C4-2B (cell line): ENCODE measurements around the gene FAM228A.
"Not testable (repeated sequence)": the region's sequence is repeated elsewhere in the genome, so short reads cannot be mapped to it uniquely, and the experiment has no call there.

ENCODE experiments used
- H3K27ac ChIP-seq: fragments of 450-650 bp; 2 replicates; pipeline ENCODE4 v1.5.1; 2017
- CTCF ChIP-seq: fragments of 450-650 bp; conservative IDR thresholded peaks from 2 replicates; pipeline ENCODE4 v1.5.1; 2017; ENCODE audit warnings: mild to moderate bottlenecking
- ZFX ChIP-seq: fragments of 450-650 bp; IDR thresholded peaks from 2 replicates; pipeline ENCODE4 v1.6.1; 2017

Gene FAM228A

GRCh38 chr2:24174851-24175277, at the start of gene FAM228A:
TSS of gene FAM228A (plus strand) at chr2:24175053. CDS start at chr2:24175481, 428 bp downstream.
- no peak within 1 kb of the TSS for H3K27ac ChIP-seq
- no peak for TF ChIP-seq ZFX
- TF ChIP-seq CTCF: no peak

GRCh38 chr2:24125956-24126355, 48.9 kb upstream of the FAM228A start:
- no peak overlapping the region for H3K27ac ChIP-seq
- TF ChIP-seq ZFX: no peak
- no peak for TF ChIP-seq CTCF

GRCh38 chr2:24132543-24132942, 42.3 kb upstream of the FAM228A start:
- H3K27ac ChIP-seq: no peak overlapping the region
- TF ChIP-seq ZFX: no peak

- not testable (repeated sequence) for H3K27ac ChIP-seq
These were observed 34.5 kb upstream of the FAM228A start for GRCh38 chr2:24140305-24140704.

- no peak for TF ChIP-seq ZFX
- TF ChIP-seq CTCF: no peak
- no peak overlapping the region for H3K27ac ChIP-seq
These were observed 27.5 kb upstream of the FAM228A start for GRCh38 chr2:24147364-24147763.

GRCh38 chr2:24152413-24153197, 22.2 kb upstream of the FAM228A start:
- TF ChIP-seq ZFX (no peak), CTCF (no peak)
- H3K27ac ChIP-seq: no peak overlapping the region

- TF ChIP-seq CTCF (no peak), ZFX (no peak)
- H3K27ac ChIP-seq: no peak overlapping the region
These were observed 21.4 kb upstream of the FAM228A start for GRCh38 chr2:24153478-24153877.

- no peak overlapping the region for H3K27ac ChIP-seq
- no peak for TF ChIP-seq ZFX
- no peak for TF ChIP-seq CTCF
These were observed 16.7 kb upstream of the FAM228A start for GRCh38 chr2:24158131-24158530.
